Measurements from ENCODE around the gene AMIGO2.

Gene AMIGO2

GRCh38 chr12:47029903-47030302 lies 49.9 kb downstream of the AMIGO2 start:
- TF ChIP-seq SPI1 (IDR thresholded peaks at IDR 0.05; ENCODE audit: low read depth, low read length), result no peak
- no peak for TF ChIP-seq POLR2AphosphoS5 (IDR thresholded peaks at IDR 0.05; ENCODE audit: low read depth, low read length)
- DNase-seq (ENCODE audit: insufficient read length, low spot score) (no peak), FAIRE-seq (no peak)

DNA sequence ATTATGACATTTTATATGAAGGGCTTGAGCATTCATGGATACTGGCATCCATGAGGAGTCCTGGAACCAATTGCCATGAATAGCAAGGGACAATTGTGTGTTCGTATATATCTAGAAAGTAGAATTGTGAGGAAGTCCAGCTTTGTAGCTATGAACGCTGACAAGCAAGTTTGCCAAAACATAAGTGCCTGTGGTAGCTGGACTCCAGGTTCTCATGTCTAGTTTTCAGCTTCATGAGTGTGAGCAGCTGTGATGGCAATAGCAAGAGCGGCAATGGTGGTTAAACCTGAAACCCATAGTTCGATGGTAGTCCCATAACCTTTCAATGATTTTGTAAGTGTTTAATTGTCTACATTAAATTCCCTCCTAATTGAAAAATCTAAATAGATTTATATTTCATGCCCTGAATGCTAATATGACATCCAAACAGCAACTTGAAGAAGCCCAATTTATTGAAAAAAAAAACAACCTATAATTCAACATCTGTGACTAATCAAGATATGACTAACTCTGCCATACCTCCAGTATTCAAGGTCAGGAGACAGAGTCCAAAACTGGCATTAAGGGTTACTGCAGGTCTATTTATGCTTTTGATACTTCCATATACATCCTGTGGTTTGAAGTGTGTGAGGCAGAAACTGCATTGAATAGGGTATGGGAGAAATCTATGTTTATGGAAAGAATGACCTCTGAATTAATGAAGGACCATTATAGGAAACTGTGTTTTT lies 50.6 kb downstream of the AMIGO2 start:
- no peak for DNase-seq (ENCODE audit: insufficient read length, low spot score)
- TF ChIP-seq POU2F2 (IDR thresholded peaks at IDR 0.05; ENCODE audit: low read depth, low read length), result no peak
- TF ChIP-seq SPI1 (IDR thresholded peaks at IDR 0.05; ENCODE audit: low read depth, low read length), result no peak
- no peak for TF ChIP-seq POLR2AphosphoS5 (IDR thresholded peaks at IDR 0.05; ENCODE audit: low read depth, low read length)
- TF ChIP-seq PAX5 (IDR thresholded peaks at IDR 0.05; ENCODE audit: insufficient read depth, low read length, severe bottlenecking), result no peak
- TF ChIP-seq POLR2A (IDR thresholded peaks at IDR 0.05; ENCODE audit: low read depth, low read length), result no peak
- TF ChIP-seq TAF1 (IDR thresholded peaks at IDR 0.05; ENCODE audit: low read depth, low read length), result no peak
- no peak for FAIRE-seq

- no peak for FAIRE-seq
- no peak for TF ChIP-seq POLR2AphosphoS5 (IDR thresholded peaks at IDR 0.05; ENCODE audit: low read depth, low read length)
- TF ChIP-seq PAX5 (IDR thresholded peaks at IDR 0.05; ENCODE audit: insufficient read depth, low read length, severe bottlenecking), result no peak
- no peak for TF ChIP-seq POU2F2 (IDR thresholded peaks at IDR 0.05; ENCODE audit: low read depth, low read length)
- TF ChIP-seq TAF1 (IDR thresholded peaks at IDR 0.05; ENCODE audit: low read depth, low read length), result no peak
- TF ChIP-seq SPI1 (IDR thresholded peaks at IDR 0.05; ENCODE audit: low read depth, low read length), result no peak
- TF ChIP-seq POLR2A (IDR thresholded peaks at IDR 0.05; ENCODE audit: low read depth, low read length), result no peak
- DNase-seq (ENCODE audit: insufficient read length, low spot score), result no peak
These were observed 51.6 kb downstream of the AMIGO2 start for GRCh38 chr12:47028186-47028585.
